ENCODE measurements around the gene SEMG2. TPM values are rescaled to one million over a fixed set of nuclear protein-coding genes. Genes with fewer than 3 reads are reported as not detected.

The SEMG2 gene, protein sequence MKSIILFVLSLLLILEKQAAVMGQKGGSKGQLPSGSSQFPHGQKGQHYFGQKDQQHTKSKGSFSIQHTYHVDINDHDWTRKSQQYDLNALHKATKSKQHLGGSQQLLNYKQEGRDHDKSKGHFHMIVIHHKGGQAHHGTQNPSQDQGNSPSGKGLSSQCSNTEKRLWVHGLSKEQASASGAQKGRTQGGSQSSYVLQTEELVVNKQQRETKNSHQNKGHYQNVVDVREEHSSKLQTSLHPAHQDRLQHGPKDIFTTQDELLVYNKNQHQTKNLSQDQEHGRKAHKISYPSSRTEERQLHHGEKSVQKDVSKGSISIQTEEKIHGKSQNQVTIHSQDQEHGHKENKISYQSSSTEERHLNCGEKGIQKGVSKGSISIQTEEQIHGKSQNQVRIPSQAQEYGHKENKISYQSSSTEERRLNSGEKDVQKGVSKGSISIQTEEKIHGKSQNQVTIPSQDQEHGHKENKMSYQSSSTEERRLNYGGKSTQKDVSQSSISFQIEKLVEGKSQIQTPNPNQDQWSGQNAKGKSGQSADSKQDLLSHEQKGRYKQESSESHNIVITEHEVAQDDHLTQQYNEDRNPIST
- total RNA-seq (2022; extraction: Qiagen RNA extraction), result not detected in 5 replicates

DNA sequence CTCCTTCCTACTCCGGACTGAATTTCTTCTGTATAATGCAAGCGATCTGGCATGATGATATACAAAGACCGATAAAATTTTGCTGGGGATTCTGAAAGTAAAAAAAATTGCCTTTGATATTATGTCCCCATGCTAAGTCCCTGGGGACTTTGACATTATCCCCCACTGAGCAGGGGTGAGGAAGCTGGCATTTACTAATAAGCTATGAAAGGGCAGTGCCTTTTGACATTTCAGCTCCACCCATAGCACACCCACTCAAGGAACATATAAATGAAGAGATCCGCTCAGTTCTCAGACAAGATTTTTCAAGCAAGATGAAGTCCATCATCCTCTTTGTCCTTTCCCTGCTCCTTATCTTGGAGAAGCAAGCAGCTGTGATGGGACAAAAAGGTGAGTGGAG is at the start of gene SEMG2:
Gene SEMG2 (plus strand): TSS at position 298 of the 400 bp plus-strand sequence. CDS start 17 bp downstream, at position 315.

DNA sequence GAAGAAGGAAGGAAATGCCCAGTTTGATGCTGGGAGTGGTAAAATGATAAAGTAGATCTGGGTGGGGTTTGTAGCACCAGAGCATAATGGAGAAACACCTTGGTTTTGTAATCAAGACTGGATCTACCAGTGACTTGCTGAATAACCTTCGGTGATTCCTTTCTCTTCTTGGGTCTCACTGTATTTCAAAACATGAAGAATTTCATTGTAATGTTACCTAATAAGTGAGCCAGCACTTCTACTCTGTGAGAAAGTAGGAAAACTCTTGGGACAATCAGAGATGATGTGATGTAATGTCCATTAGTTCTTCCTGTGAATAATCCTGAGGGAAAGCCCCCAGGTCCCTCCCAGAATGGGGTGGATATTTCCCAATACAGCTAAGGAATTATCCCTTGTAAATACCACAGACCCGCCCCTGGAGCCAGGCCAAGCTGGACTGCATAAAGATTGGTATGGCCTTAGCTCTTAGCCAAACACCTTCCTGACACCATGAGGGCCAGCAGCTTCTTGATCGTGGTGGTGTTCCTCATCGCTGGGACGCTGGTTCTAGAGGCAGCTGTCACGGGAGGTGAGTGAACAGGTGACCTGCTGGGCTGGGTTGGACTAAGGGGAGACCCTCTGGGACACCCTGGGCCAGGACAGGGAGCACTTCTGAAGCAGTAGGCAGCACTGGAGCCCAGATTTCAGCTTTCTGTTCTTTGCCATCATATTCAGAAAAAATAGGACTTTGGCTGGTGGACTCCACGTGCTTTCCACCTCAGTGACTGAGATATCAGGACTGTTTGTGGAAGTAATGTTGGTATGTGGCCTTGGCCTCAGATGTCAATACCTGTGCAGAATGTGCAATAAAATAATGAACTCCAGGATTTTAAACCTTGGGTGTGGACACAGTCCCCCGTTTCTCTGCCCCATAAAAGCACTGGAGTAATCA is 46.5 kb upstream of the SEMG2 start, which contains the start of gene PI3:
Gene PI3 (plus strand): TSS at position 469 of the 931 bp plus-strand sequence. CDS start 21 bp downstream, at position 490.

DNA sequence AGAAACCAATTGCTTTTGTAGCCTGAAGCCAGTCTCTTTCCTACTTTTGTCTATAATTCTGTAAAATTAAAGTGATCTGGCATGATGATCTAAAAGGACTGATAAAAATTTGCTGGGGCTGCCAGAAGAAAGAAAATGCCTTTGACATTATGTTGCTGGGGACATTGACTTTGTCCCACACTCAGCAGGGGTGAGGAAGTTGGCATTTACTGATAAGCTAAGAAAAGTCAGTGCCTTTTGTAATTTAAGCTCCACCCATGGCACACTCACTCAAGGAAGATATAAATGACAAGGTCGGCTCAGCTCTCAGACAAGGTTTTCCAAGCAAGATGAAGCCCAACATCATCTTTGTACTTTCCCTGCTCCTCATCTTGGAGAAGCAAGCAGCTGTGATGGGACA is 14.4 kb upstream of the SEMG2 start, which contains the start of gene SEMG1:
Gene SEMG1 (plus strand): TSS at position 309 of the 400 bp plus-strand sequence. CDS start 21 bp downstream, at position 330.

DNA sequence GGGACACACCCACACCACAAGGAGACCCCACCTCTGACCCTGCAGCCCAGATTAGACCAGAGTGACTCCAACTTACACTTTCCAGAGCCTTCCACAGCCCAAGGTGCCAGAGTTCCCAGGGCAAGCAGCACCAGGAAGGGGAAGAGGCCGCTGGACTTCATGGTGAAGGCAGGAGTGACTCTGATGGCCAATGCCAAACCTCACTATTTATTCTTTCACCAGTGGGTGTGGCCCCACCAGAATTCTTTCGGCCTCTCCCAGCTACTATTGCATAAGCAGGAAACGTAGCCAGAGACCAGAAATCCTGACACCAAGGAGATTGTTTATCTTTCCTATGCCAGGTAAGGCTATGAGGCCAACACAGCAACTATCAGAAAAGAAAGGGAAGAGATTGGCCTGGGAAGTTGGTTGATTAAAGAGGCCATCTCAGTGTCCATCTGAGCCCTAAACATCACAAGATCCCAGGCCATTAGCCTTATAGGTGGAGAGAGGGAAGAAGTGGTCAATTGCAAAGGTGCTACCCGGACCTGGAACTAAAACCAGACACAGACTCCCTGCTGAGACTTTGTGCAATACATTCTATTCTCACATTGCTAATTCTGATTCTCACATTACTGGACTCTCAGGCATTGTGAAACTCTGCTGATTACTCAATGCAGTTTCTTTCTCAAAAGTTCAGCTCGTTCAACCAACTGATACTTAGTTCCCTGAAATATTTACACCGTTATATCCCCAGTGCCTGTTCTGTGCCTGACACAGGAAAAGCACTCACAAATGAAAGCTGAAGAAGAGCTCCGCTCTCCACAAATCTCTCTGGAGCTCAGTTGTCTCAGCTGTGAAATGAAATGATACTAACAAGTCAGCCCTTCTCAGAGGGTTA is 33.5 kb downstream of the SEMG2 start, which contains the start of gene SLPI:
Gene SLPI (minus strand): TSS at position 182 of the 880 bp plus-strand sequence. CDS start 21 bp downstream, at position 161.

Other genes with a start within 250 kb of the SEMG2 start
- gene KCNS1, start 120.2 kb upstream of the SEMG2 start, total RNA-seq (2022; extraction: Qiagen RNA extraction), result not detected in 5 replicates
- not detected in 5 replicates for gene WFDC5, start 106.2 kb upstream of the SEMG2 start, total RNA-seq (2022; extraction: Qiagen RNA extraction)
- gene WFDC12, start 96.9 kb upstream of the SEMG2 start, total RNA-seq (2022; extraction: Qiagen RNA extraction), result not detected in 5 replicates
- 1.8 to 4.2 TPM (median 3.4 TPM) in 5 replicates for gene PI3, start 46.5 kb upstream of the SEMG2 start, total RNA-seq (2022; extraction: Qiagen RNA extraction)
- not detected in 5 replicates for gene SEMG1, start 14.3 kb upstream of the SEMG2 start, total RNA-seq (2022; extraction: Qiagen RNA extraction)
- 8.0 to 15.4 TPM (median 10.5 TPM) in 5 replicates for gene SLPI, start 33.2 kb downstream of the SEMG2 start, total RNA-seq (2022; extraction: Qiagen RNA extraction)
- gene RBPJL, start 85.5 kb downstream of the SEMG2 start, total RNA-seq (2022; extraction: Qiagen RNA extraction), result not detected in 5 replicates
- gene MATN4, start 86.9 kb downstream of the SEMG2 start, total RNA-seq (2022; extraction: Qiagen RNA extraction), result 0.06 to 0.14 TPM (median 0.12 TPM) in 5 replicates
- gene SDC4, start 127.1 kb downstream of the SEMG2 start, total RNA-seq (2022; extraction: Qiagen RNA extraction), result 106 to 130 TPM (median 122 TPM) in 5 replicates
- 27.4 to 37.0 TPM (median 33.8 TPM) in 5 replicates for gene SYS1, start 141.8 kb downstream of the SEMG2 start, total RNA-seq (2022; extraction: Qiagen RNA extraction)
- gene TP53TG5, start 157.0 kb downstream of the SEMG2 start, total RNA-seq (2022; extraction: Qiagen RNA extraction), result not detected in 5 replicates
- 22.6 to 29.6 TPM (median 26.6 TPM) in 5 replicates for gene DBNDD2, start 186.9 kb downstream of the SEMG2 start, total RNA-seq (2022; extraction: Qiagen RNA extraction)
- 85.4 to 103 TPM (median 97.4 TPM) in 5 replicates for gene PIGT, start 194.8 kb downstream of the SEMG2 start, total RNA-seq (2022; extraction: Qiagen RNA extraction)
- gene WFDC2, start 248.4 kb downstream of the SEMG2 start, total RNA-seq (2022; extraction: Qiagen RNA extraction), result 0.20 to 0.23 TPM in 2 of 5 replicates, not detected in the others